CMK (cell line): ENCODE results near the gene GPR82.
A peak's percentile ranks its signal among the peaks of the same experiment; 100 is the strongest.
"Not testable (repeated sequence)": the region's sequence is repeated elsewhere in the genome, so short reads cannot be mapped to it uniquely, and the experiment has no call there.

ENCODE experiments used
- DNase-seq: peaks from one replicate; pipeline ENCODE4 v3.0.0-alpha.2; 2010; ENCODE audit warnings: low read depth

Gene GPR82

DNA sequence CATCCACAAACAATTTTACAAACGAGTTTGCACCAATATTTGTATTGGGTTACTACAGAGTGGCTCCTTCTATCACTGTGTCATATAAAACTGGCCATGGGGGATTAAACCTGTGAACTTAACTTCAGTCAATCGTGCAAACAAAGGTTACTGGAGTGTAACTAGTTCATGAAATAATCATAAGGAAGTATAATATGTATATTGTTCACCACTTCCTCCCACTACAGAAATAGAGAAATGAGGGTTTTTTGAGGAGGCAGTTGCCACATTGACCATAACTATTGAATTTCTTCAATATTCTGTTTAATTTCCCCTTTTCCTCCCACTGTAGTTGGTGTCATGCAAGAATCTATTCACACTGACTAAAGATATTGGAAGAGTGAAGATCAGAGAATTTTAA is at the start of gene GPR82:
Gene GPR82 (plus strand): TSS at position 356 of the 400 bp plus-strand sequence. CDS start 2,846 bp downstream, outside the sequence.
- DNase-seq, result no peak

DNA sequence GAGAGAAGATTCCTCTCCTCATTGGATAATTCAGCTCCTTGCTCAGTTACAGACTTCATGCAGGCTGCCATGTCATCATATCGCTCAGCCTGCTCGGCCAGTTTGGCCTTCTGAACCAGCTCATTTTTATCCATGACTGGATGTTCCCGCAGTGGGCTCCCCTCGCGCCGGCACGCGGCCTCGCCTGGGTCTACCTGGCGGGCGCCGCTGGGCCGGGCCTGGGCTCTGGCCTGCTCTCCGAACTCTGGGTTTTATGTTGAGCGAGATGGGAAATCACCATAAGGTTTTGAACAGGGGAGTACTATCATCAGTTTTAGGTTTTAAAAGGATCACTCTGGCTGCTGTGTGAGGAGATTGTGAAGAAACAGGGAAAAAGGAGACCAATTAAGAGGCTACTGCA is 47.6 kb upstream of the GPR82 start:
- DNase-seq, result not testable (repeated sequence)

DNA sequence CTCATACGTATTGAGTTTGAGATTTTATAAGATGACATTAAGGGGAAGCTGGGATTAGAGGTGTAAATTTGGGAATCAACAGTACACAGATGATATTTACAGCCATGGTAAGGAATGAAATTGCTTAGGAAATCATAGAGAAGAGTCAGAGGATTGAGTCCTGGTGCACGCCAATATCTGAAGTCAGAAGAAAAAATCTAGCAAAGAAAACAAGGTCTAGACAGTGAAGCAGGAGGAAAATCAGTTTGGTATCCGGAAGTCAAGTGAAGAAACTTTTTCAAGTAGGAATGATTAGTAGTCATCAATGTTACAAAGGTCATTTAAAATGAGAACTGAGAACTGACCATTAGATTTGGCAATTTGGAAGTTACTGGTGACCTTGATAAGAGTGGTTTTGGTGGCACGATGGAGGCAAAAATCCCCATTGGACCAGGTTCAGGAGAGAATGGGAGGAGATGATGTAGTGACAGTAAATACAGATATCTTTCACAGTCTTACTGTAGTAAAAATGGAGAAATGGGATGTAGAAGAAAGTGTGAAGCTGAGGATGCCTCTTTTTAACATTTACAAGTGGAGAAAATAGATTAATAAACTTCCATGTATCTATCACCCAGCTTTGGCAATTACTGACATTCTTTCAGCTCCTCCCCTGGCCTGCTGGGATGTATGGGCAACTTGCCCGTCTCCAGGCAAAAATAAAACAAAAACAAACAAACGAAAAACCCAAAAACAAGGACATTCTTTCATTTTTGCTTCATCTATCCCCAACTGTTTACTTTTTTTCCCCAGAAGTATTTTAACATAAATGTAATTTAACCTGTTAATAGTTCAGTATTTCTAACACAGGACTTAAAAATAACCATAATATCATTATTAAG is 46.6 kb upstream of the GPR82 start:
- DNase-seq, result no peak

DNA sequence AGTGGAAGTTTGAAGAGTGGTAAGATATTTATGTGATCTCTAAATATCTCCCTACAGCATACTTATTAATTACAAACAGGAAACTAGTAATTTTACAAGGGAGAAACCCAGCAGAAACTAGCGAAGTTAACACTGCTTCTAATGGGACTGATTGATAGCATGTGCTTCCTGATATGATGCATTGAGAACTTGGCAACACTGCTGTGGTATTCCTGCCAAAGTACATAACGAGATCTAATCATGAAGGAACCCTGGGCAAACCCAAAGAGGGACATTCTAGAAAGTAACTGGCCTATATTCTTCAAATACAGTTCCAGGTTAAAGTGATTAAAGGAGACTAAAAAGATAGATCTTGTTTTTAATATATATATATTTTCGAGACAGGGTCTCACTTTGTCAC is 39.8 kb upstream of the GPR82 start:
- no peak for DNase-seq

DNA sequence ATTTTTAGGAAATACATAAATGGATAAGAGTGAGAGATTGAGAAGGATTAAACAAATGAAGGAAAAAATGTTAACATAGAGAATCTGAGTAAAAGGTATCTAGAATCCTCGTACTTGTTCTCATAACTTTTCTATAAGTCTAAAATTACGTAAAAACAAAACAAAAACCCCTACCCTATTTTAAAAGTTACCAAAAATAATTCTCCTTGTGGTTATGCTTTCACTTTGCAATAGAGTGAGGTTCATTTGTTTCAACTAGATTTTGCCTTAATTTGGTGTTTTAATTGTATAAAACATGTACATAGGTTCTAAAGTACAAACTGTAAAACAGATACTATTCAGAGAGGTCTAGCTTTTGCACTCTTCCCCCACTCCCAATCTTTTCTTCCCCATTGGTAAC is 39.0 kb upstream of the GPR82 start:
- DNase-seq, result no peak

- no peak for DNase-seq
These were observed 37.2 kb upstream of the GPR82 start for GRCh38 chrX:41686788-41687187.

- no peak for DNase-seq
These were observed 35.8 kb upstream of the GPR82 start for GRCh38 chrX:41688156-41688555.

DNA sequence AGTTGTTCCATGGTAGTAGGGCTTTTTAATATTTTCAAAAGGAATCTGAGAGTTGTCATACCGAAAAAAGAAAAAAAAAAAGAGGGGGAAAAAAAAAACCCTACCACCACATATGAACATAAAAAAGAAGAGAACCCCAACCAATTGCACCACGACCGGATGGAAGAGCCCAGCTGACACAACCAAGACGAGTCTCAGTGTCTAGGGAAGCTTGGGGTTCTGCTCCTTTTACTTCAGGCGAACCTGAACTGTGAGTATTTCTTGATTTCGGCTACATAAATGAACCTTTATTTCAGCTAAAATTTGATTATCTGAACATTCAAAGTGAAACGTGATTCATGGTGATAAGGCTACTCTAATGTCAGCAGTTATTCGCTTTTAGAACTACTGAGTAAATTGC is 35.1 kb upstream of the GPR82 start, which contains the start of gene GPR34:
Gene GPR34 (plus strand): TSS at position 139 of the 400 bp plus-strand sequence. CDS start 6,661 bp downstream, outside the sequence.
- no peak for DNase-seq

DNA sequence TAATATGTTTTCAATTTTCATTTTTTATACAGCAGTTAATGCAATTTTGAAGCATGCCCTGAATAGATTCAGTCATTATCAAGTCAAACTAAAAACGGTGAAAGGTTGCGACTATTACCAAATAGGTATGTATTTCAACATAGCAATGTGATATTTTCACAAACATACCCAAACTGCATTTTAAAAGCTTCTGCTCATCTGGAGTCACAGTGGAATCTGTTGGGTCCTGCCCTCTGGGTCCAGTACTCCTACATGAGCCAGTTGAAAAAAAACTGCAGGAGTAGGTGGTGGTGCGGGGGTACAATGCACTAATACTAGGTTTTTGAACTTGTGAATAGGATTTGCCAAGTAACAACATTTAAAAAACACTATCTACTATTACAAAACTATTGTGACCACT is 34.3 kb upstream of the GPR82 start:
- no peak for DNase-seq

- DNase-seq, result no peak
These were observed 31.7 kb upstream of the GPR82 start for GRCh38 chrX:41692162-41692749.

GRCh38 chrX:41693024-41693423 is 31.0 kb upstream of the GPR82 start:
- no peak for DNase-seq

GRCh38 chrX:41695426-41695825 is 28.6 kb upstream of the GPR82 start:
- DNase-seq, result no peak

- no peak for DNase-seq
These were observed 20.4 kb upstream of the GPR82 start for GRCh38 chrX:41703574-41704029.

- DNase-seq, result no peak
These were observed 18.9 kb upstream of the GPR82 start for GRCh38 chrX:41705042-41705441.

DNA sequence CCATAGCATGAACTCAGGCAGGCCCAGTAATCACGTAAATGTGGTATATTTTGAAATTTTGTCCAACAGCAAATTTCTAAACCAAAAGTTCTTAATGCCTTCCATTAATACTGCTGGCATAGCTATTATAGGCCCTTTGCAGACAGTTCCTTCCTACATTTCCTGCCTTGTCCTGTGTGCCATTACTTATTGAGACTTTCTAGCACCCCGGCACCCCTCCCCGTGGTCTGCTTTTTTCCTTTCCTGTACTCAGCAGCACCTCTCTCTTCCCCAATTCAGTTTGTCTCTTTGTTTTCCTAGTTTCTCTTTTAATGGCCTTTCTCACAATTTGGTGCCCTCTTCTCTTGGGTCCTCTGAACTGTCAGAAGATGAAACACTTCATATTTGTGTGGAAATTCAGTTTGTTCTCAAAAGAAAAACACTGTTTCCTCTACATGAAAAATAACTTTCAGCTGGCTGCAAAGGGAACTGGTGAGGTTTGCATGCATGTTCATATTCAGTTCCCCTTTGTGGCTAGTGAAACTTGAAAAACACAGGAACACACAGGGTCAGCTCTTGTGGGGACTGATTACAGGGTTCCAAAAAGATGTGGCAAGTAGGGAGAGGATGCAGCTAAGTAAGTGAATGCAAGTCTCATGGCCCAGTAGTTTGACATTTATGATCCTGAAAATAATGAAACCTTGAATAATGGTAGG is 18.2 kb upstream of the GPR82 start:
- peak; percentile 31 for DNase-seq

DNA sequence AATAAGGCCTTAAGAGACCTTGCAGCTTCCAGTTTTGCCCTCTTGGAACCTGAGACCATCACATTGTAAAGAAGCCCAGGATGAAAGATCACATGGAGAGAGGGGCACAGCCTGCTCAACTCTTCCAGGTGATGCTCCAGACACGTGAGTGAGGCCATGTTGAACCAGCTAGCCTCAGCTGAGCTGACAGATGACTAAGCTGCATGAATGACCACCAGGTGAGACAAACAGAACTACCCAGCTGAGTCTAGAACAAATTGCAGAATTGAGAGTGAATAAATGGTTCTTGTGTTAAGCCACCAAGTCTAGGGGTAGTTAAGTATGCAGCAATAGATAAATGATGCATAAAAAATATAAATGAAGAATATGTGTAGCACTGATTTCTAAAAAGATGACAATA is 16.8 kb upstream of the GPR82 start:
- DNase-seq, result no peak

- DNase-seq, result no peak
These were observed 15.5 kb upstream of the GPR82 start for GRCh38 chrX:41708486-41708885.

DNA sequence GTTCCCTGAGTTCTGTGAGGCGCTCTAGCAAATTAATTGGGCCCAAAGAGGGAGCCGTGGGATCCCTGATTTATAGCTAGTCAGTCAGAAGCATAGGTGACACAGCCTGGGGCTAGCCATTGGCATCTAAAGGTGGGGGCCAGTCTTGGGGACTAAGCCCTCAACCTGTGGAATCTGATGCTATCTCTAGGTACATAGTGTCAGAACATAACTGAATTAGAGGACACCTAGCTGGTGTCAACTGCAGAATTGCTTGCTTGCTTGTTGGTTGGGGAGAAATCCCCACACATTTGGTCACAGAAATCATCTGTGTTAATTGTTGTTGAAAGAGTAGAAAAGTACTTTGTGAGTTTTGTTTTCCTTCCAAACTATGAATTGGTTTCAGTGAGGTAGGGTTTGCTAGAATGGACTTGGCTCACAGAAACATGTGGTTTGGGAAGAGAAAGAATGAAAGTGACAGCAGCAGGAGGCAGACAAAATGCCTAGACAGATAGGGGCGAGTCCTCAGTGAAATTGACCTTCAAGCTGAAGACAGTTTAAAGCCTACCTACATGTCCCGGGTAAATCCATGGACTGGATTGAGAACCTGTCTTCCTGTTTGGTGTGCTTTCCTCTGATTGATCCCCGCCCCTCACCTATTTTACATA is 12.8 kb upstream of the GPR82 start:
- DNase-seq, result no peak

GRCh38 chrX:41716222-41716621 is 7.8 kb upstream of the GPR82 start:
- DNase-seq, result no peak

DNA sequence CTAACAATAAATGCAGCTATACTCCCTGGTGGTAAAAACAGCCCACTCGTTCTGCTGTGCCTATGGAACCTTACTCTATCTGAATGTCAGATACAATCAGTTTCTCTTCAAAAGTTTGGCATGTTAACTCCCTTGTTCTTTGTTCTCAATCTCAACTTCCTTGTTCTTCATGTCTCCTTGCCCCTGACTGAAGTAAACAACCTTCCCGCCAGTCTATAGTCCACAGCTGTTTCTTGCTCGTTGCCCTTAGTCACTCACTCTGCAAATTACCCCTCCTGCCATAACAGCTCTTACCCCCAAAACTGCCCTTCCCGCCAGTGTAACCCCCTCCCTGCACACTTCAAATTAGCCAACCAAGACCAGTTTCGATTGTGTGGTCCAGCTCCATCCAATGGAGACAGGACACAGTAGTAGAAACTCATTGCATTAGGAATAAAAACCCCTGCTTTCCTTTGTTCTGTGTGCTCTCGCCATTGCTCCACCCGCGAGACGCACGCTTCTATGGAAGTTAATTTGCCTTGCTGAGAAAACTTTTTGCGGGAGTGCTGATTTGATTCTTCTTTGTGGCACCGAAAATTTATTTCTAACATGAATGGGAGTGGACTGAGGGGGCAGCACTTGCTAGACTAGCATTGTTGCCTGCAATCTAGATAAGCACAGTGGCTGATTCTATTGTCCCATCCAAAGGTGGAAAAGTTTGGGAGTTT is 7.1 kb upstream of the GPR82 start:
- DNase-seq, result no peak

DNA sequence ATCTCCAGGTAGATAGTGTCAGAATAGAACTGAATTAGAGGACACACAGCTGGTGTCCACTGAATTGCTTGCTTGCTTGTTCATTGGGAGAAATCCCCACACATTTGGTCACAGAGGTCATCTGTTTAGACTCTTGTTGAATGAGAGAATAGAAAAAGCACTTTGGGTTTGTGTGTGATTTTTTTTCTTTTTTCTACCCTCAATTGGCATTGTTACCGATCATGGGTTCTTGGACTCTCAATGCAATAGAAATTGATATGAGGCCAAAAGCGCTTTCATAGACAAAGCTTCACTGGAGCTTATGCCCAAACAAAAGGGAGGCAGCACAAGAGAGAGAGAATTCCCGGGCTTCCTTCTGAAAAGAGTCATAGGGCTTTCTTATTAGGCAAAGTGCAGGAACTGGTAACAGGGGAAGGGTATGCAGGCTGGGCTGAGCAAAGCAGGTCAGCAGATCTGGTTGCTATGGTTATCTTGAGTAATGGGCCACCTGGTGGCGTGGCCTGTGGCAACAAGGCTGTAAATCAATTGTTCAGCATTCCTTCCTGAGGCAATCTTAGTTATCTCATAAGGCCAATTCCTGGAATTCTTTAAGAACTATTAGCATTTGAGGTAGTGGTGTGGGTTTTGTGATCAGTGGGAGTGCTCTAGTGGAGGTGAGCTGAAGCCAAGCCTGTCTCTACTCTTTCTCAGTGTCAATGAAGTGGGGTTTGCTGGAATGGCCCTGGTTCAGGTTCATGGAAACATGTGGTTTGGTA is 5.3 kb upstream of the GPR82 start:
- no peak for DNase-seq
